Neural crest cell (in vitro differentiated cells): ENCODE results near the gene TMEM87B. TPM values are rescaled to one million over a fixed set of nuclear protein-coding genes. Genes with fewer than 3 reads are reported as not detected.
A peak's percentile ranks its signal among the peaks of the same experiment; 100 is the strongest.

ENCODE experiments used
- DNase-seq: peaks from one replicate; pipeline ENCODE4 v3.0.0; 2021; ENCODE audit warnings: low read depth, mixed read lengths, low spot score
- H3K27ac Mint-ChIP-seq: one replicate; pipeline ENCODE4 v1.8.0; 2021; ENCODE audit warnings: mild to moderate bottlenecking, mixed read lengths; ENCODE audit not compliant: unreplicated experiment
- H3K27me3 Mint-ChIP-seq: 2 replicates; pipeline ENCODE4 v1.8.0; 2021; ENCODE audit warnings: low read depth, mild to moderate bottlenecking, mixed read lengths
- H3K36me3 Mint-ChIP-seq: 2 replicates; pipeline ENCODE4 v1.8.0; 2021; ENCODE audit warnings: low read depth, mild to moderate bottlenecking, mixed read lengths
- H3K4me1 Mint-ChIP-seq: 2 replicates; pipeline ENCODE4 v1.8.0; 2021; ENCODE audit warnings: mixed read lengths
- H3K4me3 Mint-ChIP-seq: one replicate; pipeline ENCODE4 v1.8.0; 2021; ENCODE audit warnings: mild to moderate bottlenecking, mixed read lengths
- H3K9me3 Mint-ChIP-seq: 2 replicates; pipeline ENCODE4 v1.8.0; 2021; ENCODE audit warnings: mixed read lengths
- total RNA-seq: library from RNA; stranded (reverse); gene quantifications from 2 replicates; pipeline ENCODE4 v1.2.1, GENCODE V29; 2021
- TF ChIP-seq, protein P1 (sequence below): fragments of 200-600 bp; sonication (generic); conservative IDR thresholded peaks from 2 replicates; pipeline ENCODE4 v1.5.0; 2021; ENCODE audit warnings: antibody characterized with exemption, mild to moderate bottlenecking

The TMEM87B gene
- total RNA-seq, 1 donor from 2014 or later, result 6.2 TPM

DNA sequence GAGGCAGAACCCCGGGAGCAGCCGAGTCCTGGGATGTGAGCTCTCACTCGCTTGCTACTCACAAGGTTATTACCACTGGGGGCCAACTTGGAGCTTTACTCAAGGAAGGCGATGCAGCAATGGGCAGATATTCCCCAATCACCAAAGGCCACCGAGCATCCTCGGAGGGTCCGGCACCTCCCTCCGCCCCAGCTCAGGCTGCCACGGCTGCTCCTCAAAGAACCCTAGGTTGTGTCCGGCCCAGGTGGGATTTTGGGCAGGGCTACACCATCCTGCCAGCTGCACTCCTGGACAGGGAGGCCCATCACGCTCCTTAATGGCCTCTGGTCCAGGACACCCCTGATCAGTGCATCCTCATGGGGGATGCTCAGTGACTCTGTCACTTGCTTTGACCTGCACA lies 107.9 kb downstream of the TMEM87B start:
- Mint-ChIP-seq H3K27ac (no peak overlapping the region), H3K4me1 (no peaks in the 10 kb centered on the region), H3K36me3 (peaks cover 13% of the 10 kb centered on the region), H3K27me3 (no peaks in the 10 kb centered on the region), H3K9me3 (no peaks in the 10 kb centered on the region), H3K4me3 (no peak overlapping the region)
- DNase-seq, result no peak
- TF ChIP-seq, protein P1, sequence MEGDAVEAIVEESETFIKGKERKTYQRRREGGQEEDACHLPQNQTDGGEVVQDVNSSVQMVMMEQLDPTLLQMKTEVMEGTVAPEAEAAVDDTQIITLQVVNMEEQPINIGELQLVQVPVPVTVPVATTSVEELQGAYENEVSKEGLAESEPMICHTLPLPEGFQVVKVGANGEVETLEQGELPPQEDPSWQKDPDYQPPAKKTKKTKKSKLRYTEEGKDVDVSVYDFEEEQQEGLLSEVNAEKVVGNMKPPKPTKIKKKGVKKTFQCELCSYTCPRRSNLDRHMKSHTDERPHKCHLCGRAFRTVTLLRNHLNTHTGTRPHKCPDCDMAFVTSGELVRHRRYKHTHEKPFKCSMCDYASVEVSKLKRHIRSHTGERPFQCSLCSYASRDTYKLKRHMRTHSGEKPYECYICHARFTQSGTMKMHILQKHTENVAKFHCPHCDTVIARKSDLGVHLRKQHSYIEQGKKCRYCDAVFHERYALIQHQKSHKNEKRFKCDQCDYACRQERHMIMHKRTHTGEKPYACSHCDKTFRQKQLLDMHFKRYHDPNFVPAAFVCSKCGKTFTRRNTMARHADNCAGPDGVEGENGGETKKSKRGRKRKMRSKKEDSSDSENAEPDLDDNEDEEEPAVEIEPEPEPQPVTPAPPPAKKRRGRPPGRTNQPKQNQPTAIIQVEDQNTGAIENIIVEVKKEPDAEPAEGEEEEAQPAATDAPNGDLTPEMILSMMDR, result no peak

DNA sequence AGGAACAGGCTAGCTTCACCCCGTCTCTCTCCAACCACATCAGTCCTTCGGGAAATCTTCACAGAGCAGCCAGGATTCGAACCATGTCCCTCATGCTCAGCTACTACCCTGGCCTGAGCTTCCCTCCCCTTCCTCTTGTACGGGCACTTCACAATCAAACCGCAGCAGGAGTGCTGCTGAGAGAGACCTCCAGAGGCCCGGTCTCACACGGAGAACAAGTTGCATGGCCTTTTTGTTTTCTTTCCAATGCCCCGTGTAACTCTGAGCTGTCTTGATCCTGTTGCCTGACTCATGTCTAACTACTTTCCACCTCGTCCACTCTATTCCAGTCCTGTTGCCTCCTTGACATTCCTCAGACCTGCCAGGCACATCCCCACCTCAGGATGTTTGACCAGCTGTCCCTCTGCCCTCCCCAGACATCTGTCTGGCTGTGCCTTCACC lies 108.5 kb downstream of the TMEM87B start:
- TF ChIP-seq, protein P1, result no peak
- H3K4me3 Mint-ChIP-seq, result no peak overlapping the region
- peak overlapping the region; percentile 75 for H3K27ac Mint-ChIP-seq
- no peaks in the 10 kb centered on the region for H3K27me3 Mint-ChIP-seq
- H3K36me3 Mint-ChIP-seq, result peaks cover 15% of the 10 kb centered on the region
- H3K9me3 Mint-ChIP-seq, result no peaks in the 10 kb centered on the region
- no peak for DNase-seq
- no peaks in the 10 kb centered on the region for H3K4me1 Mint-ChIP-seq

DNA sequence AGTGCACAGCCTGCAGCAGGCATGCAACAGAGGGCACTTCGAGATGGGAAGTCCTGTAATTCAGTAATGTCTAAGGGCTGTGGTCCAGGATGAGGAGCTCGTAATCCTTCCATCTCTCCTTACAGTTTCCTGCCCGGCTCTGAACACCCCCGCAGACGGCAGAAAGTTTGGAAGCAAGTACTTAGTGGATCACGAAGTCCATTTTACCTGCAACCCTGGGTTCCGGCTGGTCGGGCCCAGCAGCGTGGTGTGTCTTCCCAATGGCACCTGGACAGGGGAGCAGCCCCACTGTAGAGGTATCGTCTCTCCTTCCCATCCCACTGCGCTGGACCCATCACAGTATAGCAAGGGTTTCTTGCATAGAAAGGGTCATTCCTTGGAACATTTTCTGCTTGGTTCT lies 109.8 kb downstream of the TMEM87B start:
- H3K9me3 Mint-ChIP-seq, result no peaks in the 10 kb centered on the region
- H3K27ac Mint-ChIP-seq, result no peak overlapping the region
- no peaks in the 10 kb centered on the region for H3K27me3 Mint-ChIP-seq
- TF ChIP-seq, protein P1, result no peak
- H3K4me1 Mint-ChIP-seq, result peaks cover 7% of the 10 kb centered on the region
- H3K36me3 Mint-ChIP-seq, result peaks cover 17% of the 10 kb centered on the region
- no peak for DNase-seq
- H3K4me3 Mint-ChIP-seq, result no peak overlapping the region

DNA sequence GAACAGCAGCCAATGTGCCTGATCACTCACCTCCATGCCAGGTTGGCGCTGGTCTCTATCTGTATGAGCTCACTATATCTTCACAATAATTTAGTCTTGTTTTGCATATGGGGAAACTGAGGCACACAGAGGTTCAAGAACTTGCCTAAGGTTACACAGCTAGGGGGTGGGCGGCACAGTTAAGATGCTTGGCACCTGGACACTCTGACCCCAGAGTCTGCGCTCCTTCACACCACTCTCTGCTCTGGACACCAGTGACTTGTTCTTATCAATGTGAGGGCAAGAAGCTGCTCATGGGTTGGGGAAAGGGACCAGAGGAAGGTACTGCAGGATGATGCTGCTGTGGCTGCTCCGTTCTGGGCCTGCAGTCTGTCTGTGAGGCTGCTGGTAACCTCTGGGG lies 110.2 kb downstream of the TMEM87B start:
- TF ChIP-seq, protein P1, result no peak
- no peak overlapping the region for H3K4me3 Mint-ChIP-seq
- peaks cover 7% of the 10 kb centered on the region for H3K4me1 Mint-ChIP-seq
- H3K36me3 Mint-ChIP-seq, result peaks cover 16% of the 10 kb centered on the region
- no peaks in the 10 kb centered on the region for H3K9me3 Mint-ChIP-seq
- no peaks in the 10 kb centered on the region for H3K27me3 Mint-ChIP-seq
- H3K27ac Mint-ChIP-seq, result no peak overlapping the region
- no peak for DNase-seq

DNA sequence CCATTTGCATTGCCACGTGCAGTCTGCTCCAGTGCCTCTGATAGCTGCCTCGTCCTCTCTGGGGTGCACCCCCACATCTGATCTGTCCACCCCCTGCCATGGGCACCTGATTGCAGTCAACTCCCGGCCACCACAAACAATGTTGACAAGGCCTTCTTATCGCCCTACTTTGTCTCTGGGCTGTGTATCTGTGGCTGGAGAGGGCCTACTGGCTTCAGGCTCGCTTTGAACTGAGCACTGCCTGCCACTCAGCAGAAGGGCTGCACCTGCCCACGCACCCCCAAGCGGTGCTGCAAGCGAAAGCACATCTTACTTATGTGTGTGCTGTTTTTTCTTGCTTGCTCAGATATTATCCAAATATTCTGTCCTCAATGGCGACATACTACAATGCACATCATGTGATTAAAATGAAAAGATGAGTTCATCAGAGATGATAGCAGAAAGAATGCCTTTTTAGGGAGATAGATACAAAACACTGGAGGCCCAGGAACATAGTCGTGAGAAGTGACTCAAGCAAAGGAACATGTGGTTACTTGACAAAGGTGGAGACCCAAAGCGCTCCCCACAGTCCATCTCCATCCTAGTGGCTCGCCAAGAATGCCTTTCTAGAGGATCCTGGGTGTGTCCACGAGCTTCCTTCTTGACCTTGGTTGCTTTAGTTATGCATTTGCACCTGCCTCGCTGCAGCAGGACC lies 111.9 kb downstream of the TMEM87B start:
- TF ChIP-seq, protein P1, result no peak
- H3K9me3 Mint-ChIP-seq, result no peaks in the 10 kb centered on the region
- DNase-seq, result no peak
- peaks cover 7% of the 10 kb centered on the region for H3K4me1 Mint-ChIP-seq
- H3K27me3 Mint-ChIP-seq, result no peaks in the 10 kb centered on the region
- H3K4me3 Mint-ChIP-seq, result no peak overlapping the region
- H3K36me3 Mint-ChIP-seq, result peaks cover 13% of the 10 kb centered on the region
- H3K27ac Mint-ChIP-seq, result no peak overlapping the region
